Liver (tissue), 9 donors: Measurements from ENCODE around the gene MYBPH. TPM values are rescaled to one million over a fixed set of nuclear protein-coding genes. Genes with fewer than 3 reads are reported as not detected.

ENCODE experiments used
- DNase-seq: peaks from one replicate; pipeline ENCODE4 v3.0.0-alpha.2; 2017; ENCODE audit warnings: low spot score
- H3K27ac ChIP-seq, 2 donors: one replicate each; pipeline ENCODE4 v1.7.0; 2013; ENCODE audit warnings: inconsistent platforms in 2 of 2, low read length in 2 of 2, control low read depth in 1 of 2, low read depth in 1 of 2, mild to moderate bottlenecking in 1 of 2
- H3K27me3 ChIP-seq, 4 donors: one replicate each; pipeline versions ENCODE4 v1.6.1 to v1.7.0; 2013; ENCODE audit warnings: low read length in 3 of 4, inconsistent platforms in 1 of 4, mild to moderate bottlenecking in 1 of 4, moderate library complexity in 1 of 4; ENCODE audit not compliant: control insufficient read depth in 4 of 4, insufficient read depth in 4 of 4
- H3K36me3 ChIP-seq, 4 donors: one replicate each; pipeline versions ENCODE4 v1.6.1 to v1.7.0; 2013; ENCODE audit warnings: low read length in 3 of 4, mild to moderate bottlenecking in 3 of 4, low read depth in 1 of 4, moderate library complexity in 1 of 4; ENCODE audit not compliant: control insufficient read depth in 4 of 4, insufficient read depth in 3 of 4
- H3K4me1 ChIP-seq, 4 donors: one replicate each; pipeline versions ENCODE4 v1.6.1 to v1.7.0; 2013; ENCODE audit warnings: low read length in 3 of 4, mild to moderate bottlenecking in 3 of 4, moderate library complexity in 1 of 4; ENCODE audit not compliant: control insufficient read depth in 4 of 4, insufficient read depth in 4 of 4
- H3K4me3 ChIP-seq, 3 donors: one replicate each; pipeline versions ENCODE4 v1.6.1 to v1.7.0; 2013; ENCODE audit warnings: low read length in 3 of 3, control low read depth in 1 of 3, low read depth in 1 of 3, mild to moderate bottlenecking in 1 of 3
- H3K9ac ChIP-seq, 2 donors: one replicate each; pipeline ENCODE4 v1.7.0; 2013; ENCODE audit warnings: low read length in 2 of 2, mild to moderate bottlenecking in 2 of 2, moderate library complexity in 2 of 2, control low read depth in 1 of 2, low read depth in 1 of 2
- H3K9me3 ChIP-seq, 4 donors: one replicate each; pipeline versions ENCODE4 v1.6.1 to v1.7.0; 2013; ENCODE audit warnings: low read length in 3 of 4; ENCODE audit not compliant: control insufficient read depth in 4 of 4
- EGR1 ChIP-seq, 2 donors: IDR thresholded peaks; 2 replicates each; pipeline ENCODE4 v1.6.1; 2016 to 2018; ENCODE audit warnings: antibody characterized with exemption in 2 of 2, low read depth in 2 of 2
- FOXA1 ChIP-seq: IDR thresholded peaks from 2 replicates; pipeline ENCODE4 v1.6.1; 2016; ENCODE audit warnings: antibody characterized with exemption
- FOXA2 ChIP-seq: IDR thresholded peaks from 2 replicates; pipeline ENCODE4 v1.6.1; 2016; ENCODE audit warnings: antibody characterized with exemption
- GABPA ChIP-seq, 2 donors: IDR thresholded peaks in 1 of 2; conservative IDR thresholded peaks in 1 of 2; 2 replicates each; pipeline ENCODE4 v1.6.1; 2016; ENCODE audit warnings: antibody characterized with exemption in 2 of 2, mild to moderate bottlenecking in 1 of 2, moderate library complexity in 1 of 2
- HNF4A ChIP-seq, 2 donors: conservative IDR thresholded peaks; 2 replicates each; pipeline ENCODE4 v1.6.1; 2016; ENCODE audit warnings: antibody characterized with exemption in 2 of 2, mild to moderate bottlenecking in 2 of 2
- HNF4G ChIP-seq: IDR thresholded peaks from 2 replicates; pipeline ENCODE4 v1.6.1; 2016; ENCODE audit warnings: antibody characterized with exemption
- JUND ChIP-seq, 2 donors: IDR thresholded peaks; 2 replicates each; pipeline ENCODE4 v1.6.1; 2016; ENCODE audit warnings: antibody characterized with exemption in 2 of 2
- MAX ChIP-seq: IDR thresholded peaks from 2 replicates; pipeline ENCODE4 v1.6.1; 2016; ENCODE audit warnings: antibody characterized with exemption
- NR2F2 ChIP-seq: IDR thresholded peaks from 2 replicates; pipeline ENCODE4 v1.6.1; 2016; ENCODE audit warnings: antibody characterized with exemption
- RAD21 ChIP-seq, 2 donors: IDR thresholded peaks; 2 replicates each; pipeline ENCODE4 v1.6.1; 2016; ENCODE audit warnings: antibody characterized with exemption in 2 of 2, mild to moderate bottlenecking in 2 of 2
- RXRA ChIP-seq, 2 donors: IDR thresholded peaks; 2 replicates each; pipeline ENCODE4 v1.6.1; 2017 to 2018; ENCODE audit warnings: antibody characterized with exemption in 2 of 2, mild to moderate bottlenecking in 1 of 2
- SP1 ChIP-seq: IDR thresholded peaks from 2 replicates; pipeline ENCODE4 v1.6.1; 2018; ENCODE audit warnings: antibody characterized with exemption, mild to moderate bottlenecking
- TAF1 ChIP-seq: conservative IDR thresholded peaks from 2 replicates; pipeline ENCODE4 v1.6.1; 2016; ENCODE audit warnings: antibody characterized with exemption, mild to moderate bottlenecking
- YY1 ChIP-seq: IDR thresholded peaks from 2 replicates; pipeline ENCODE4 v1.6.1; 2016; ENCODE audit warnings: antibody characterized with exemption, mild to moderate bottlenecking
- ZBTB33 ChIP-seq: IDR thresholded peaks from 2 replicates; pipeline ENCODE4 v1.6.1; 2016; ENCODE audit warnings: antibody characterized with exemption
- WGBS: extraction: QIAGEN DNeasy Blood & Tissue Kit; methylation state at CpG from one replicate; pipeline ENCODE4 v1.1.7; 2013; 5-methylcytosine and 5-hydroxymethylcytosine counted together
- polyA plus RNA-seq, 2 donors: library from polyadenylated mRNA; stranded (reverse) in 1 of 2; unstranded in 1 of 2; fragments of 200-250 nt in 1 of 2; fragments of >200 nt in 1 of 2; fragmentation: Nextera tagmentation in 1 of 2; extraction: Ambion mirVana in 1 of 2; gene quantifications; one replicate each; pipeline versions ENCODE4 v1.2.1 to v1.2.3, GENCODE V29; 2013 to 2015
- total RNA-seq, 2 donors: library from RNA; depleted of rRNA; stranded (reverse); fragments of >200 nt; gene quantifications; one replicate each; pipeline ENCODE4 v1.2.3, GENCODE V29; 2014
- TF ChIP-seq, protein P1 (sequence below): IDR thresholded peaks from 2 replicates; pipeline ENCODE4 v1.6.1; 2016; ENCODE audit warnings: antibody characterized with exemption
- TF ChIP-seq, protein P2 (sequence below): fragments of 150-350 bp; IDR thresholded peaks from 2 replicates; pipeline ENCODE4 v1.5.1; 2017; ENCODE audit warnings: improper control_type of control experiment, low read depth, low read length; ENCODE audit not compliant: missing input control
- donor health status: healthy.
- donor health status: healthy.
- donor health status: healthy.
- donor health status: healthy.
- donor health status: healthy.

Gene MYBPH
- total and polyA plus RNA-seq, 4 donors, result 0.09 TPM; not detected in 3

- Histone ChIP-seq H3K9ac (no peak overlapping the region), H3K36me3 (no peaks in the 10 kb centered on the region), H3K27me3 (no peaks in the 10 kb centered on the region), H3K27ac (no peak overlapping the region), H3K4me3 (no peak overlapping the region), H3K9me3 (no peaks in the 10 kb centered on the region), H3K4me1 (no peaks in the 10 kb centered on the region)
- WGBS, result 78% methylated on average over 6 of the region's 6 CpGs
- DNase-seq, result no peak
- TF ChIP-seq EGR1 (IDR thresholded peaks at IDR 0.05; ENCODE audit: low read depth in 2 of 2), result no peak
- TF ChIP-seq MAX, result no peak
- no peak for TF ChIP-seq HNF4G
- no peak for TF ChIP-seq JUND (IDR thresholded peaks at IDR 0.05)
These were observed 31.0 kb downstream of the MYBPH start for GRCh38 chr1:203144661-203145060.

- Histone ChIP-seq H3K27me3 (no peaks in the 10 kb centered on the region), H3K36me3 (no peaks in the 10 kb centered on the region), H3K4me3 (no peak overlapping the region), H3K27ac (no peak overlapping the region), H3K9me3 (no peaks in the 10 kb centered on the region), H3K9ac (no peak overlapping the region), H3K4me1 (no peaks in the 10 kb centered on the region)
- TF ChIP-seq JUND (IDR thresholded peaks at IDR 0.05) (no peak), FOXA2 (no peak), HNF4G (no peak), FOXA1 (no peak), RAD21 (IDR thresholded peaks at IDR 0.05) (no peak), TAF1 (no peak), YY1 (no peak), EGR1 (IDR thresholded peaks at IDR 0.05; ENCODE audit: low read depth in 2 of 2) (no peak), SP1 (no peak)
- TF ChIP-seq, protein P1, sequence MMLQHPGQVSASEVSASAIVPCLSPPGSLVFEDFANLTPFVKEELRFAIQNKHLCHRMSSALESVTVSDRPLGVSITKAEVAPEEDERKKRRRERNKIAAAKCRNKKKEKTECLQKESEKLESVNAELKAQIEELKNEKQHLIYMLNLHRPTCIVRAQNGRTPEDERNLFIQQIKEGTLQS, result no peak
- 78% methylated on average over 11 of the region's 11 CpGs for WGBS
- no peak for DNase-seq
These were observed 32.0 kb downstream of the MYBPH start for GRCh38 chr1:203143641-203144040.

DNA sequence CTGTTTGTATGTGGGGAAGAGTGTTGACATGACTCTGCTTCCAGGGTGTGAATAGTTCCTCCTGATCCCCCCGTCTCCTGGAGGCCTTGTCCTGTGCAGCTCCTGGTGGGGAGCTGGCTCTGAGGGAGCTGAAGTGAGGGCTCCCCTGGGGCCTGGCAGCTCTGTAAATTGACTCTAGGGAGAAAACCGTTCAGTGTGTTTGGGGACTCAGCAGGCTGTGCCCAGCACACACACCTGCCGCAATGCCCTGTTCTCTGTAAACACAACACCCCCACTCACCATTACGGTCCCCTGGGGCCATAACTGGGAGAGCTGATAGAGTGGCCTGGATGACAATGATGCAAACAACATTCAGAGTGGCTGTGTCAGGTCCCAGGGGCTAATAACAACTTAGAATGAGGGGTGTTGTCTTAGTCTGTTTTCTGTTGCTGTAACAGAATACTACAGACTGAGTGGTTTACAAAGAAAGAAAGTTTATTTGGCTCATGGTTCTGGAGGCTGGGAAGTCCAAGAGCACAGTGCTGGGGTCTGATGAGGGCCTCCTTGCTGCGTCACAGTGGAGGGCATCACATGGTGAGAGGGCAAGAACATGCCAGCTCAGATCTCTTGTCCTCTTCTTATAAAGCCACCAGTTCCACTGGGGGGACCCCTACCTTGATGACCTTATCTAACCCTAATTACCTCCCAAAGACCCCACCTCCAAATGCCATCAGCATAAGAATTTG, 32.8 kb downstream of the MYBPH start:
- TF ChIP-seq TAF1, result no peak
- no peak for TF ChIP-seq EGR1 (IDR thresholded peaks at IDR 0.05; ENCODE audit: low read depth in 2 of 2)
- Histone ChIP-seq H3K9me3 (no peaks in the 10 kb centered on the region), H3K27me3 (no peaks in the 10 kb centered on the region), H3K9ac (no peak overlapping the region), H3K27ac (no peak overlapping the region), H3K4me3 (no peak overlapping the region), H3K36me3 (no peaks in the 10 kb centered on the region), H3K4me1 (no peaks in the 10 kb centered on the region)
- WGBS, result 80% methylated on average over 5 of the region's 5 CpGs
- DNase-seq, result no peak

DNA sequence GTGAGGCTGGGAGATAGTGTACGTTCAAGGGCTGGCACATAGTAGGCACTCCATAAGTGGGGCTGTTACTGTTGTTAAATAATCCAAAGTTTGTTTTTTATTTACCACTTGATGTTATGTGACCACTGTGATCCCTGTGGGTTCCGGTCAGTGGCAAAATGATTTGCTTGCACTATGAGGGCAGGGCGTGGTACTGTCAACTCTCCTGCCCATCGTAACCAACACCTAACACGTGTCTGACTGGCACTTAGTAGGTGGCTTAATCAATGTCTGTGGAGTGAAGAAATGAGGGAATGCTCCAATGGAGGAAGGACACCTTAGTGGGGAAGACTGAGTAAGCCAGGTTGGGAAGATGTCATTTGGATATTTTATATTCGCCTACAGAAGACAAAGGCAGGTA, 33.5 kb downstream of the MYBPH start:
- Histone ChIP-seq H3K9ac (no peak overlapping the region), H3K4me1 (no peaks in the 10 kb centered on the region), H3K36me3 (no peaks in the 10 kb centered on the region), H3K4me3 (no peak overlapping the region), H3K27ac (no peak overlapping the region), H3K9me3 (no peaks in the 10 kb centered on the region), H3K27me3 (no peaks in the 10 kb centered on the region)
- 85% methylated on average over 6 of the region's 6 CpGs for WGBS
- DNase-seq, result no peak
- TF ChIP-seq JUND (IDR thresholded peaks at IDR 0.05), result no peak
- no peak for TF ChIP-seq TAF1
- TF ChIP-seq HNF4G, result no peak
- no peak for TF ChIP-seq FOXA2
- TF ChIP-seq ZBTB33, result no peak
- TF ChIP-seq YY1, result no peak
- TF ChIP-seq NR2F2, result no peak
- TF ChIP-seq, protein P2, sequence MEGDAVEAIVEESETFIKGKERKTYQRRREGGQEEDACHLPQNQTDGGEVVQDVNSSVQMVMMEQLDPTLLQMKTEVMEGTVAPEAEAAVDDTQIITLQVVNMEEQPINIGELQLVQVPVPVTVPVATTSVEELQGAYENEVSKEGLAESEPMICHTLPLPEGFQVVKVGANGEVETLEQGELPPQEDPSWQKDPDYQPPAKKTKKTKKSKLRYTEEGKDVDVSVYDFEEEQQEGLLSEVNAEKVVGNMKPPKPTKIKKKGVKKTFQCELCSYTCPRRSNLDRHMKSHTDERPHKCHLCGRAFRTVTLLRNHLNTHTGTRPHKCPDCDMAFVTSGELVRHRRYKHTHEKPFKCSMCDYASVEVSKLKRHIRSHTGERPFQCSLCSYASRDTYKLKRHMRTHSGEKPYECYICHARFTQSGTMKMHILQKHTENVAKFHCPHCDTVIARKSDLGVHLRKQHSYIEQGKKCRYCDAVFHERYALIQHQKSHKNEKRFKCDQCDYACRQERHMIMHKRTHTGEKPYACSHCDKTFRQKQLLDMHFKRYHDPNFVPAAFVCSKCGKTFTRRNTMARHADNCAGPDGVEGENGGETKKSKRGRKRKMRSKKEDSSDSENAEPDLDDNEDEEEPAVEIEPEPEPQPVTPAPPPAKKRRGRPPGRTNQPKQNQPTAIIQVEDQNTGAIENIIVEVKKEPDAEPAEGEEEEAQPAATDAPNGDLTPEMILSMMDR, result no peak
- TF ChIP-seq GABPA (IDR thresholded peaks at IDR 0.05 in 1 of 2, conservative IDR thresholded peaks at IDR 0.05 in 1 of 2), result no peak
- no peak for TF ChIP-seq HNF4A (conservative IDR thresholded peaks at IDR 0.05)
- no peak for TF ChIP-seq MAX
- no peak for TF ChIP-seq FOXA1
- no peak for TF ChIP-seq EGR1 (IDR thresholded peaks at IDR 0.05; ENCODE audit: low read depth in 2 of 2)
- TF ChIP-seq, protein P1, result no peak
- TF ChIP-seq RXRA (IDR thresholded peaks at IDR 0.05), result no peak
